AG09319 (cell line): ENCODE measurements around the gene GMPR2.
A peak's percentile ranks its signal among the peaks of the same experiment; 100 is the strongest.

Experiments
- DNase-seq: peaks from one replicate; pipeline ENCODE4 v3.0.0-alpha.2; 2010; ENCODE audit warnings: low read depth; ENCODE audit errors: extremely low read depth
- CTCF ChIP-seq: IDR thresholded peaks from 2 replicates; pipeline ENCODE4 v1.5.1; 2011; ENCODE audit warnings: low read depth, mild to moderate bottlenecking, inconsistent platforms, low read length, moderate library complexity

The GMPR2 gene

GRCh38 chr14:24258119-24258518, 25.4 kb downstream of the GMPR2 start:
- DNase-seq = no peak
- no peak for TF ChIP-seq CTCF

GRCh38 chr14:24258548-24259265, 26.0 kb downstream of the GMPR2 start:
- TF ChIP-seq CTCF = no peak
- no peak for DNase-seq

- no peak for TF ChIP-seq CTCF
- DNase-seq = peak; percentile 7
These were observed 26.7 kb downstream of the GMPR2 start for GRCh38 chr14:24259282-24260025.

- no peak for TF ChIP-seq CTCF
These were observed 27.5 kb downstream of the GMPR2 start for GRCh38 chr14:24260026-24260779.

GRCh38 chr14:24260780-24261157, 28.0 kb downstream of the GMPR2 start:
- TF ChIP-seq CTCF = no peak
- no peak for DNase-seq

More at GRCh38 chr14:24260026-24260779, 27.5 kb downstream of the GMPR2 start:
- DNase-seq = no peak

GRCh38 chr14:24261256-24261968, 28.7 kb downstream of the GMPR2 start:
- no peak for TF ChIP-seq CTCF
- DNase-seq = no peak
